Glomerular visceral epithelial cell (primary cell): ENCODE data around the gene RIPOR1.
"Not testable (repeated sequence)": the region's sequence is repeated elsewhere in the genome, so short reads cannot be mapped to it uniquely, and the experiment has no call there.

Experiments
- DNase-seq: peaks from one replicate; pipeline ENCODE4 v3.0.0-alpha.2; 2016; ENCODE audit errors: extremely low spot score

The RIPOR1 gene

DNA sequence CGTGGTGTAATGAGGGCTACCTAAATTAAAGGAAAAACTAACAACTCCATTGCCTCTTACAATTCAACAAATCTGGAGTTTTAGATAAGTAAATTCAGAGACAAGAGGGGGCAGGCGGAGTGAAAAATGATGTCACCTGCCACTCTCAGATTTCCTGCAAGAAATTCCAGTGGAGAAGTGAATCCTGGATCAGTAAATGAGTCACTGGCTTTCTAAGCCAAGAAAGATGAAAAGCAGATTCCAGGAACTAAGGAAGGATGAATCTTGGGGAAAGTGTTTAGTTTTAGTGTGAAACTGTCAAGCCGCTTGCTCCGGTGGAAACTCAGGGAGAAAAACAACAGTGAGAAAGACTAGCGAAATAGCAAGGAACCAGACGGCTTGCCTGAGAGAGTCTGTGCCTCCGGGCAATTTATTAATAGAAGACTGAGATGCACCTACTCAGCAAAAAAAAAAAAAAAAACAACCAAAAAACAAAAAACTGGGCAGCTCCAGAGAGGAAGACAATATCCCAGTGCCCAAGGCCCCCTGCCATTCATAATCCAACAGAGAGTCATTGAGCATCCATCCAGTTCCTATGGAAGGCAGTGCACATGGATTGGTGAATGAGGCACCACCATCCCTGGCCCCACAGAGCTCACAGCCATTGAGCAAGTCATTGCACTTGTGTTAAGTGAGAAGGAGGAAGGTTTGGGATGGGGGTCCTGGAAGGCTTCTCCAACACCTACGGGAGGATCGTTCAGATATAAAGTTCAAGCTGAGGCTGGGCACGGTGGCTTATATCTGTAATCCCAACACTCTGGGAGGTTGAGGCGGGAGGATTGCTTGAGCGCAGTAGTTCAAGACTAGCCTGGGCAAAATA is 12.1 kb upstream of the RIPOR1 start:
- DNase-seq, result peak; percentile 75

DNA sequence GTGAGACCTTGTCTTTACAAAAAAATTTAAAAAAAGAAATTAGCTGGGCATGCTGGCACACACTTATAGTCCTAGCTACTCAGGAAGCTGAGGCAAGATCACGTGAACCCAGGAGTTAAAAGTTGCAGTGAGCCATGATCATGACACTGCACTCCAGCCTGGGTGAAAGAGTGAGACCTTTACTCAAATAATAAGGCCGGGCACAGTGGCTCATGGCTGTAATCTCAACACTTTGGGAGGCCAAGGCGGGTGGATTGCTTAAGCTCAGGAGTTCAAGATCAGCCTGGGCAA is 11.5 kb upstream of the RIPOR1 start:
- no peak for DNase-seq

DNA sequence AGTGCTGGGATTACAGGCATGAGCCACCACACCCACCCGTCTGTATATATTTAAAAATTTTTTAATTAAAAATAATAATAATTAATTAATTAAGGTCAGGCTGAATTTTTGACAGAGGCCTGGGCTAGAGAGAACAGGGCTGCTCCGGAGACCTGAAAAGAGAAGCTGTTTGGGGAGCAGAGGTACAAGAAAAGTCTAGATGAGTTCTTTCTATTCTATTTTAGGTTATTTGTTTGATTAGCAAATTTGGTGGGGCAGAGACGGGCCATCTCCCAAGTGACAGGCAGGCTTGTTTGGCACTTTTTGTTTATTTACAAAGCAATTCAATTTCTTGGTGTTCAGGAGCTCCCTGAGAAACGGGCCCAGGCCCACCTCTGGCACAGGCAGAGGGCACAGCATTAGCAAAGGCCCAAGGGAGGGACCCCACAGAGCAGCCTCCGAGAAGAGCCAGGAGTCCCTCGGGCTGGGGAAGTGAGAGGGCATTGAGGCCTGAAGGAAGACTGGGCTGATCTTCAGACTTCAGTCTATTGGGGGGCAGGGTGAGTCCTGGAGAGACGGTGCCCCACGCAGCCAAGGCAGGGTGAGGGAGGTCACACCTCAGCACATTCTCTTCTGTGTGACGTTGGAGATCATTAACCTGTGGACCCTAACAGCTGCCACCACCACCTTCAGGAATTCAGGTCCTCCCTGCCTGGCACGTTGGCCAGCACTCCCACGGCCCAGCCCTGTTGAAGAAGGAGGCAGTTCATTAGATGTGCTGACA is 10.8 kb upstream of the RIPOR1 start:
- peak; percentile 67 for DNase-seq

DNA sequence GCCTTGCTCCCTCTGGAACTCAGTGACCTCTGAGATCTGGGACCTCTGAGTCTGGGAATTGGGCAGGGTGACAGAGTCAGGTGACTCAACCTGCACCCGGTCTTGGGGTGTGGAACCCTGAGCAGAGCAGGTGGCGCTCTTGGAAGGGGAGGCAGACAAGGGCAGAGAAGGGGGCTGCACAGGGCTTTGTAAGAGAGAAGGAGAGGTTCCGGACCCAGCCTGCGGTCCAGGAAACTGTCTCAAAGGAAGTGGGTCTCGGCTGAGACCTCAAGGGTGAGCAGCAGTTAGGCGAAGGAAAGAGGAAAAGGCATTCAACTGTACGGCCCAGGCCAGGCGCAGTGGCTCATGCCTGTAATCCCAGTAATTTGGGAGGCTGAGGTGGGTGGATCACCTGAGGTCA is 10.0 kb upstream of the RIPOR1 start:
- DNase-seq, result no peak

DNA sequence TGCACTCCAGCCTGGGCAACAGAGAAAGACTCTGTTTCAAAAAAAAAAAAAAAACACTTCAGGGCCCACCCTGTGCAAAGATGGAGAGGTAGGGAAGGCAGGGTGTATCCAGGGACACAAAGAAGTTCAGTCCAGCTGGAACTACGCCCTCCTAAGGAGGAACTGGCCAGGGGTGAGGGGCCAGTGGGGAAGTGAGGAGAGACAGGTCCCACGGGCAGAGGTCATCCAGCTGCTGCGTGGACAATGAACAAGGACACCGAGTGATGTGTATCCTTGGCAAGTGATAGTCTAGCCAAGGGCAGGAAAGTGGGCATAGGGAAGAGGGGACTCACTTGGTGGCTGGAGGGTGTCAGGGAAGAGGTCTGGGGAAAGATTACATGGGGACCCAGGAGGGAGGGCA is 9.4 kb upstream of the RIPOR1 start:
- DNase-seq, result no peak

DNA sequence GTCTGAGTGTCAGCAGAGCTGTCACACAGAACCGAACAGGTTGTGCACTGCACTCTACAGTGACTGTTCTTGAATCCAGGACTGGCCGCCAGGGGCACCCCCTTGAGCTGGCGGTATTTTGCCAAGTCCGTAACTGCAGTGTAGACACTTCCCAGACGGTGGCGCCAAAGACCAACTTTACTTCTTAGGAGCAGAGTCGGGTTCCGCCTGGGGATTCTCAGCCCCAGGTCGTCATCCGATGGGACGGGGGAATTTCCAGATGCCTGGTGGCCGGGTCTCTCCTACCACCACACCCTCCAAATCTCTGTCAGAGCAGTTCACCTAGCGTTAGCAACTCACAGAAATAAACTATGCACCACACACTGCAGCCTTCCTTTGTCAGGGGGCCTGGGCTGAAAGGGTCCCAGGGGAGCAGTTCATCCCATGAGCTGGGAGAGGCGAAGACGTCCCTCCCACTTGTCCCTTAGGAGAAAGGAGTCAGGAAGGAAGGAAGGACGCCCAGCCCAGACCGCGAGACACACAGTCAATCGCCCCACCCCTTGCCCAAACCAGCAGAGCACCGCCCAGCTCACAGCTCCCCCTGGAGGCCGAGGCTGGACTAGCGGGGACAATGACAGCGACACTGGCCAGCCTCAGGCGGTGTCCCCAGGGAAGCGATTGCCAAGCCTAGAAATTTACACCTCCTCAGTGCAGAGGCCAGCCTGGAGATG is 7.4 kb upstream of the RIPOR1 start:
- peak; percentile 96 for DNase-seq

DNA sequence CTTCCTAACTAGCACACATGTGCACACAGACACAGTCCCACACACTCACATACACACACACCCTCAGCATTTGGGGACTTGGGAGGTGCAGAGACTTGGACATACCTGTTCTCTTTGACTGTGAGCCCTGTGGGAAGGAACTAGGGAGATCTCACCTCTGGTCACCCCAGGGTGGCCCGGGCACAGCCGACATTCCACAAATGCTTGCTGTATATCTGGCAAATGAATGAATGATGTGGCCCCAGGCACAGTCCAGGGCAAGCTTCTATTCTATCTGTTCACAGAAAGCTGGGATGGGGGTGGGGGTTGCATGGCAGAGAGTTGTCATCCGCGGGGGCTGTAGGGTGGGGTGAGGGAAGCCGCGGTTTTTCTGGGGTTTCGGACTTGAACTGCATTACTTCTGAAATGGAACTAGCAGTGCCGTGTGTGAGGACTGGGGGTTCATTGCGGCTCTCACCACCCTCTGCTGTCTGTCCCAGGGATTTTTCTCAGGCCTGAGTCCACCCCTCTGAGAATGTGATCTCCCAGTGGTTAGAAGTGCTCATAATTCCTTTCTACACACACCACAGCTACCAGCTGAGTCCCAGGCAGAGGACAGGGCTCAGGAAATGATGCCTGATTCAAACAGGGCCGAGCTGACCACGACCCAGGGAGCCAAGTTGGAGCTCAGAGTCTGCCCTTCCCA is 3.3 kb upstream of the RIPOR1 start:
- no peak for DNase-seq

DNA sequence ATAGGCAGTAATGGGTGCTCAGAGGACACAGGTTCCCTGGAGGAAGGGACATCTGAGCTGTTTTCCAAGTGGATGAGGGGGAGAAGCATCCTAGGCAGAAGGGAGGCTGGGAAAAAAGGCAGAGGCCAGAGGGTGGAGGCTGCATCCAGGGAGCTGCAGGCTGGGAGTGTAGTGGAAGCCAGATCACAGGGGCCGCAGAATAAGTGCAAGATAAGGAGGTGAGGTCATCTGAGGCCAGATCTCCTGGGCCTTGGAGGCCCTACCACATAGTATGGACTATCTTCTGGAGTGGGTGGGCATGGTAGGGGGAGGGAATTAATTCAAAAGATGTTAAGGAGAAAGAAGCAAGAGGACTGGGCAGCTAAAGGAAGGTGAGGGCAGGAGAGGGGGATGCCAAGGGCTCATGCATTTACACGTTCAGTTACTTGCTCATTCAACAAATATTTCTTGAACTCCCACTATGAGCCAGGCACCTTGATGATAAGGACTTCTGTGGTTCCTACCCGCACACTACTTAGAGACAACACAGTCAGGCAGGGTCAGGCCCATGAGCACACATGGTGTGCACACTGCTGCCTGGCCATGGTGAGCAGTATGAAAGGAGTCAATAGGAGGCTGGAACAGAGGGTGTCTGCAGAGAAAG is 2.4 kb upstream of the RIPOR1 start:
- DNase-seq, result no peak

DNA sequence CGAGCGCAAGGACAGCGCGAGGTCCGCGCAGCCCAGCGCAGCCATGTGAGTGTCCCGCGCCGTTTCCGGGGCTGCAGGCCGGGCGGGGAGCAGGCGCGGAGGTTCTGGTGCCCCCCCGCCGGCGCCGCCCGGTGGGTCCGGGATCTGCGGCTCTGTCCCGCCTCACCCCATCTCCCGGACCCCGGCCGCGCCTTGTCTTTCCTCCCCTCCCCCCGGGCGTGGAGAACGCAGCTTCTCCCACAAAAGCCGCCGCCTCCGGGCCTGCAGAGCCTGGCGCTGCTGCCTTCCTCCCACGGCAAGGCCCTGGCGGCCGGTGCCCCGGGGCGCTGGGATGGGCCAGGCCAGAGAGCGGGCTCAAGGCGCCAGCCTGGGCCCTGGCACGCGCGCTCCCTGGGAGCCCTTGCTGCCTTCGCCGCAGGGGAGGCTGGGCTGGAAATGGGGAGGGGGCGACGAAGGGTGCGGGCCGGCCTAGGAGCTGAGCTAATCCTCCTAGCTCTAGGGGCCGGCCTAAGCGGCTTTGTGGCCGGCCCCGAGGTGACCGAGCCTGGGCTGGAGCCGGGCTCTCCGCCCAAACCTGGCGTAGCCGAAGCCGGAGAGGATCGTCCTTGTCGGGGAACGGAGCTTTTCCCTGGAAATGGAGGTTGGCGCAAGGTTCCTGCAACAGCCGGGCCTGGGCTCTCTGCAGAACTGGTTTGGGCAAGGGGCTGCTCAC is 397 bp downstream of the RIPOR1 start:
- no peak for DNase-seq

DNA sequence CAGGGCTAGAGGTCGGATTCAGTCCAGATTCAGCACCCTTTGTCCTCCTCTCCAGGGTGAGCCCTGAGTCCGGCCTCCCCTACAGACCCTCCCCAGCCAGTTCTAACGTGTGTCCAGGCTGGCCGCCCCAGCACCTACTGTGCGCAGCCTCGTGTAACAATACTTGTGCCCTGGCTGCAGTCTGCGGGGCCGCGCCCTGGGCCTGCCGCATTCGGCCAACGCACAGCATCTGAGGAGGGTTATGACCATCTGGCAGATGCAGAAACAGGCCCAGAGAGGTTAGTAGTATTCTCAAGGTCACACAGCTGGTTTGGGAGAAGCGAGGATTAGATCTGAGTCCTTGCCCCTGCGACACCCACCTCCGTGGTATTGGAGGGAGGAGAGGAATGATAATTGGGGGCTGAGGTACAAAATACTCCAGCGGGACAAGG is 968 bp downstream of the RIPOR1 start:
- no peak for DNase-seq

DNA sequence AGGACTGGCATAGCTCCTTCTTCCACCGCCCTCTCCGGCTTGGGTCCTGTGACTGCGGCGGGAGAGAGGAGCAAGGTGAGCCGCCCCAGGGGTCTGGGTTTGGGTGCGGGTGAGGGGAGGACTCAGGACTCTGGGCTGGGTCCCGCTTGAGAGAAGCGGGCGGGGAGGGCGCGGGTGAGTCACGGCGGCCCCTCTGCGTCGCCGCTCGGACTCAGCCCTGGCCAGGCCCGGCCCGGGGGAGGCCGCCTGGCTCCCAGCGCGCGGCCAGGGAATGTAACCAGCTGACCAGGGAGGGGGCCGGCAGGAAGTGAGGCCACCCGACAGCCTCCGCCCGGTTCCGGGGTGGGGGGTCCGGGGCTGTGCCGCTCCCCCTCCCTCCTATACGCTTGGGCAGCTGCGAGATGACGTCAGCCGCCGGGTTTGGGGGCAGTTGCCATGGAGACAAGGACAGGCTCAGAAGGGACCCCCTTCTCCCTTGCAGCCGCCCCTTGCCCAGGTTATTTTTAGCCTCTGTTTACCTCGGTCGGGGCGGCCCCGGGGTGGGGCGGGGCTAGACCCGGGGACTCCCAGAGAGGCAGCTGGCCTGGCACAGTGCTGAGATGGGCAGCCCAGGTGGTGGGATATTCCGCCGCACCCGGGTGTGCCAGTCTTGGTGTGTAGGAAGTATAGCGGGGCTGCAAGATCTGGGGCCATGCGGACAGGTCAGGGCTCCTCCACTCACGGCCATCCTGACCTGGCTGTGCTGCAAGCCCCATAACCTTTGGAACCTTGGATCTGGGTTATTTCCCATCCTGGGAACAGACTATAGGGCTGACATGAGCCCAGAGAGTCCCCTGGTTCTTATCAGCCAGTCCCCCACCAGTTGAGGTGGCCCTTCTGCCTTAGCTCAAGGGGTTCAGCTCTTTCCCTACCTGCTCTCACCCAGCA is 1.6 kb downstream of the RIPOR1 start:
- peak; percentile 87 for DNase-seq

DNA sequence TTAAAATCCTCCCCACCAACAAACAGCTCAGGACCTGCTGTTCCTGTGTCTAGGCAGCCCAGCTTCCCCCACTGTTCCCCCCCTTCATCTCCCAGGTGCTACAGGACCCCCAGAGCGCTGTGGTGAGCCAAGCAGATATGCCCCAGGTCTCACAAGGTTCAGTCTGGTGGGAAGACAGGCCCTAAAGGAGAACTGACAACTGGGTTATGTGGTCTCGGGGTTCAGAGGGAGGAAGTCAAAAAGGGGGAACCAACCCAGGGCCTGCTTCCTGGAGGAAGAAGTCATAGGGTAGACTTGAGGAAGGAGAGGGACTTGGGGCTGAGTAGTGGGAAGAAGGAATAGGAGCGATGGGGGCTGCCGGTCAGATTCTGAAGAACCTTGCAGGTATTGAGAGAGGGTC is 2.6 kb downstream of the RIPOR1 start:
- DNase-seq, result no peak

DNA sequence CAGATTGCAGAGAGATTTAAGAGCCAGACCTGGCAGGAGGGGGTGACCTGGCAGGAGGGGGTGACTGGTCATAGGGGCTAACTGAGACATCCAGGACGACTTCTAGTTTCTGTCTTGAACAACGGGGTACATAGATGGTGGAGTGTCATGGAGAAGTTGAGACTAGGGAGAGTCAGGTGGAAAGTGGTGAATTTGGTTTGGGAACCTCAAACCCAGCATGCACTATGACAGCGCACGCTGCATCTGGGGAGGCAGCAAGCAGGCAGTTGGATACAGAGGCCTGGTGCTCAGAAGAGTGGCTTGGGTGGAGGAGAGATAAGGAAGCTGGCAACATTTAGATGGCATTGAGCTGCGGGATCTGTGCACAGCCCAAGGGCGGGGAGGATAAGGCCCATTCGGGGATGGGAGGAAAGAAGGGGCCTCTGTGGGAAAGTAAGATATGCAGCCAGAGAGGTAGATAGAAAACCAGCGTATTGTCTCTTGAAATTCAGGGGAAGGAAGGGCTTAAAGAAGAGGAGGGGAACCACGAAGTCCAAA is 4.5 kb downstream of the RIPOR1 start:
- no peak for DNase-seq

DNA sequence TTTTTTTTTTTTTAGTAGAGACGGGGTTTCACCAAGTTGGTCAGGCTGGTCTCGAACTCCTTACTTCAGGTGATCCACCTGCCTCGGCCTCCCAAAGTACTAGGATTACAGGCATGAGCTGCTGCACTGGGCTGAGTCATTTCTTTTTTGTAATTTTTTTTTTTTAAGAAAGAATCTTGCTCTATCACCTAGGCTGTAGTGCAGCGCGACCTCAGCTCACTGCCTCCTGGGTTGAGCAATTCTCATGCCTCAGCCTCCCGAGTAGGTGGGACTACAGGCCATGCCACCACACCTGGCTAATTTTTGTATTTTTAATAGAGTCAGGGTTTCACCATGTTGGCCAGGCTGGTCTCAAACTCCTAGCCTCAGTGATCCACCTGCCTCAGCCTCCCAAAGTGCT is 5.4 kb downstream of the RIPOR1 start:
- DNase-seq, result not testable (repeated sequence)

DNA sequence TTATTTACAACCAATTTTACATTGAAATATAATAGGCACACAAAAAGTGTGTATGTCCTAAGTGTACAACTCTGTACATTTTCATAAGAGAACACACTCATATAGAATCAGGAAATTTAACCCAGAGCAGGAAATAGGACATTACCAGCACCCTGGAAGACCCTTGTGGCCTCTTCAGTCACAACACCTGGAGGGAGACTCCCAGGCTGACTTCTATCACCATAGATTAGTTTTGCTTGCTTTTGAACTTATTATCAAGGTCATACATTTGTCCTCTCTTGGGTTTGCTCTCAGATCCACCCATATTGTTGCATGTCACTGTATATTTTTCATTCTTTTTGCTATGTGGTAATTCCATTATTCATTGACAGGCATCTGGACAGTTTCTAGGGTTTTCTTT is 5.8 kb downstream of the RIPOR1 start:
- no peak for DNase-seq

DNA sequence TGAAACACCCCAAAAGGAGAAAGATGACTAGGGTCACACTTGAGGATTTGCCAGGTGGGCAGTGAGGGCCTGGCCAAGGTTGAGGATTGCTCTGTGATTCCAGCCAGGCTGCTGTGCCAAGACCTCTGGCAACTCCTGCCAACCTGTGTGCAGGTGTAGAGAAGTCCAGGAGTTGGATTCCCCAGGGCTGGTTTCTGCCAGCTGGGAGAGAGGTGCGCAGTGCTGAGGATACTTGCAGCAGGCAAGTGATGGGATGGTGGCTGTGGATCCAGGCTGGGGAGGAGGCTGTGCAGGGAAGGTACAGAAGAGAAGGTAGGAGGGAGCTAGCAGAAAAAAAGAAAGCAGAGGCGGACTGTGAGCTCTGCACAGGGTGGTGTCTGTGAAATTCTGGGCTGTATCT is 6.6 kb downstream of the RIPOR1 start:
- no peak for DNase-seq

DNA sequence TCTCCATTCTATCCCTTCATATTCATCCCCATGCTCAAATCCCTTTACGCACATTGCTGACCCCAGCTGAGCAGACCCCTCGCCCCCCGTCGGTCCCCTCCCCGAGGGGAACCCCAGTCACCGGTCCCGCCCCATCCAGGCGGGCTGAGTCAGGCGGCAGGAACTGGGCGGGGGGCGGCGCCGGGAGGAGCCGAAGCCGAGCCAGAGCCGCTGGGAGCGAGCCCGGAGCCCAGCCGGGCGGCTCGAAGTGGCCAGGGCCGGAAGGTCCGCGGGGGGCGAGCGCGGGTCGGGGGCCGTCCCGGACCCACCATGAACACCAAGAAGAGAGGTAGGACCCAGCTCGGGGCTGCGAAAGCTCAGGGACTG is 8.6 kb downstream of the RIPOR1 start:
- DNase-seq, result peak; percentile 48

DNA sequence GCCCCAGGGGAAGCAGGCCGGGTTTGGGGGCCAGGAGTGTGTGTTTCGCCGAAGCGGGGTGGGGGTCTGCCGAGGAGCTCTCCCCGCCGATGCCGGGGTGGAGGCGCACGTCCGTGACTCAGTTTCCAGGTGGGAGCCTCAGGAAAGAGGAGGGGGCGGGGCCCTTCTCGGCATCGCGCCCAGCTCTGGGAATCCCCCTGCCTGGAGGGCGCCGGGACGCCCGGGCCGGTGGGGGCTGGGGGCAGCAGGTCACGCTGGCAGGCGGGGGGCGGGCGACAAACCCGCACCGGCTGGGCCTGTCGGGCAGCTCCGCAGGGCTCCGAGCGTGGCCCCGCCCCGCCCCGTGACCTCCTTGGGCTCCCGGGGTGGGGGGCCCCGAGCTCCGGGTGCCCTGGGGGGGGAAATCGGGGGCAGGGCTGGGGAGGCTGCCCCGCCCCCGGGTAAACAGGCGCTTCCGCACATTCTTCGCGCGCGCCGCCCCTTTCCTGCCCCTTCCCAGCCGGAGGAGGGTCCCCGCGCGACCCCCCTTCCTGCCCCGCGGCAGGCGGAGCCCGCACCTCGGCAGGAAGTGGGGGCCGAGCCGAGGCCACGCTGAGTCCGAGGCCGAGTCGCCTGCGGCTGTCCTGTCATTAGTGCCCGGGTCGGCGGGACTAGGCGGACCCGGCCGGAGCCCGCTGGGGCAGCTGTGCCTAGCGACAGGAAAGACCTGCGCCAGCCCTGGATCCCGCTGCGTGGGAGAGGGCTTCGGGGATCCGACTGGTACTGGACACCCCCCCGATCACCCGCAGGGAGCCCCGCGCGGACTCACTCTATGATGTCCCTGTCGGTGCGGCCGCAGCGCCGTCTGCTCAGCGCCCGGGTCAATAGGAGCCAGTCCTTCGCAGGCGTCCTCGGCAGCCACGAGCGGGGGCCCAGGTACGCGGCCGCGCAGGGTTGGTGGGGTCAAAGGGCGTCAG is 9.3 kb downstream of the RIPOR1 start:
- DNase-seq, result peak; percentile 55
